22Rv1 (cell line): ENCODE measurements around the gene MCOLN2.
"Not testable (repeated sequence)": the region's sequence is repeated elsewhere in the genome, so short reads cannot be mapped to it uniquely, and the experiment has no call there.

Experiments
- H3K27ac ChIP-seq: fragments of 450-650 bp; 2 replicates; pipeline ENCODE4 v1.5.1; 2017
- ZFX ChIP-seq: fragments of 450-650 bp; IDR thresholded peaks from 2 replicates; pipeline ENCODE4 v1.6.1; 2017; ENCODE audit warnings: antibody characterized with exemption, borderline replicate concordance
- TF ChIP-seq, protein P1 (sequence below): fragments of 450-650 bp; IDR thresholded peaks from 2 replicates; pipeline ENCODE4 v1.5.1; 2017; ENCODE audit warnings: mild to moderate bottlenecking

MCOLN2 gene

DNA sequence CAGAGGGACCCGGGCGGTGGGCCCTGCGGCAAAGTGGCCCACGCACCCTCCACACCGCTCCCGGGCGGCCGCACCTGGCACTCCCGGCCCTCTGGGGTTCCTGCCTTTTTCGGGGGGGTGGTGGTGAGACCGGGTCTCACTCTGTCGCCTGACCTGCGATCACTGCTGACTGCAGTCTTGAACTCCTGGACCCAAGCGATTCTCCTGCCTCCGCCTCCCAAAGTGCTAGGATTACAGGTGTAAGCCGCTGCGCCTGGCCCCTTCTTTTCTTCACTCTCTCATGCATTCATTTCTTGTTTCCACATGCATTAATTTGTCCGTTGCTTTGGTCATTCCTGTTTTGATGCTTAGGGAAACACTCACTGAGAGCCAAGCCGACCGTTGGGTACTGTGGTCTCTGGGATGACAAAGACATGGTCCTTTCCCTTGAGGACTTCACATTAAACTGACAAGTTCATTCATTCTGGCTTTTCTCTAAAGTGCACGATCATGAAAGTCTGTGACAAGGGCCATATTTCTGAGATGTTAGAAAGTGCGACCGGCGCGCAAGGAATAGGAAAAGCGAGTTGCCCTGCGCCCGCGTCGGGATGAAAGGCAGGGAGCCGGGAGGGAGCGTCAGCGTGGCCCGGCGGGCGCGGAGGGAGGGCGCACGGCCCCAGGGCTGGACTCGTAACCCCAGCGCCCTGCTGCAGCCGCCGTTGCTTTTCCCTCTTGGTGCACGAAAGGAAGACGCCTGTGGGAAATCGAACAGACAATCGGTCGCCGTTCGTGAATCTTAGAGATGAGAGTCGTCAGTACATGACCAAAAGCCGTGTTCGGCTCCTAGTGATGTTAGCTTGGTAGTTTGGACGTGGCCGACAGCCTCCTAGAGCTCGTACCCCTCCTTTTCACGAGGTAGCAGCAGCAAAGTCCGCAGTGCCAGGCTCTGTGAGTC lies 1.0 kb upstream of the MCOLN2 start:
- no peak overlapping the region for H3K27ac ChIP-seq
- no peak for TF ChIP-seq ZFX
- TF ChIP-seq, protein P1, sequence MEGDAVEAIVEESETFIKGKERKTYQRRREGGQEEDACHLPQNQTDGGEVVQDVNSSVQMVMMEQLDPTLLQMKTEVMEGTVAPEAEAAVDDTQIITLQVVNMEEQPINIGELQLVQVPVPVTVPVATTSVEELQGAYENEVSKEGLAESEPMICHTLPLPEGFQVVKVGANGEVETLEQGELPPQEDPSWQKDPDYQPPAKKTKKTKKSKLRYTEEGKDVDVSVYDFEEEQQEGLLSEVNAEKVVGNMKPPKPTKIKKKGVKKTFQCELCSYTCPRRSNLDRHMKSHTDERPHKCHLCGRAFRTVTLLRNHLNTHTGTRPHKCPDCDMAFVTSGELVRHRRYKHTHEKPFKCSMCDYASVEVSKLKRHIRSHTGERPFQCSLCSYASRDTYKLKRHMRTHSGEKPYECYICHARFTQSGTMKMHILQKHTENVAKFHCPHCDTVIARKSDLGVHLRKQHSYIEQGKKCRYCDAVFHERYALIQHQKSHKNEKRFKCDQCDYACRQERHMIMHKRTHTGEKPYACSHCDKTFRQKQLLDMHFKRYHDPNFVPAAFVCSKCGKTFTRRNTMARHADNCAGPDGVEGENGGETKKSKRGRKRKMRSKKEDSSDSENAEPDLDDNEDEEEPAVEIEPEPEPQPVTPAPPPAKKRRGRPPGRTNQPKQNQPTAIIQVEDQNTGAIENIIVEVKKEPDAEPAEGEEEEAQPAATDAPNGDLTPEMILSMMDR: 0 out of 2 replicates have a peak, but pooled peaks have one; percentile 1

DNA sequence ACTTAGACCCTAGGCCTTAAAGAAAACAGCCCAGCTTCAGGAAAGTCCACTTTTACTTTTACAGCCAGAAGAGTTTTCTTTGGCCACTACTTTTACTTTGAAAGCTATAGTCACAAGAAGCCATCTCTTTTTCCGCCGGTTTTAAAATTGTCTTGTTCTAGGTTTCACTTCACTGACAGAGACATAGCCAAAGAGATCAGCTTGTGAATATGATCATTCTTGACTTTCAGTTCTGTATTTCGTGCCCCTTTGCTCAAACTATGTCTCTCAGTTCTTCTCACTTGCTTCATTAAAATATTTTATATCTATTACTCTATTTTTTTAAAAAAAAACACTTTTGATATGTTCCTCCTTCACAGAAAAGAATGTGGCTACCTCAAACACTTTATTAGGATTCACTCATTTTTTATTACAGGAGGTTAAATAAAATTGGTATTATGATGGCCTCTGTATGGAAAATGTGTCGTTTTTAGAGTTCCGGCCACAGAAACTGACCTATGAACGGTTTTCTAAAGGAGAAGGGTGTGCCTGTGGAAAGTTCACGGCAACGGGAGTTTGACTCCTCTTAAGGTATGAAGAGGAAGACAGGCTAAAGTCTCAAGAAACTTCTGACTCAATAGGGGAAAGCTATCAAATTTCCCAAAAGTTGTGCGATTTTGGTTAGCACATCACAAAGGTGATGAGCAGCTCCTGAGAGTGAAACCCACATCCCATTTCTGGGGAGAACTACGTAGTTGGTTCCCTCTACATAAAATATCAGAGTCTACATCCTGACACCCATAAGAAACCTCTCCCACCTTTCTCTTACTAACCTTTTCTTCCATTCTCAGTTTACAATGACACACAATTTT lies 1.2 kb downstream of the MCOLN2 start:
- TF ChIP-seq, protein P1: no peak
- no peak for TF ChIP-seq ZFX
- H3K27ac ChIP-seq: no peak overlapping the region

DNA sequence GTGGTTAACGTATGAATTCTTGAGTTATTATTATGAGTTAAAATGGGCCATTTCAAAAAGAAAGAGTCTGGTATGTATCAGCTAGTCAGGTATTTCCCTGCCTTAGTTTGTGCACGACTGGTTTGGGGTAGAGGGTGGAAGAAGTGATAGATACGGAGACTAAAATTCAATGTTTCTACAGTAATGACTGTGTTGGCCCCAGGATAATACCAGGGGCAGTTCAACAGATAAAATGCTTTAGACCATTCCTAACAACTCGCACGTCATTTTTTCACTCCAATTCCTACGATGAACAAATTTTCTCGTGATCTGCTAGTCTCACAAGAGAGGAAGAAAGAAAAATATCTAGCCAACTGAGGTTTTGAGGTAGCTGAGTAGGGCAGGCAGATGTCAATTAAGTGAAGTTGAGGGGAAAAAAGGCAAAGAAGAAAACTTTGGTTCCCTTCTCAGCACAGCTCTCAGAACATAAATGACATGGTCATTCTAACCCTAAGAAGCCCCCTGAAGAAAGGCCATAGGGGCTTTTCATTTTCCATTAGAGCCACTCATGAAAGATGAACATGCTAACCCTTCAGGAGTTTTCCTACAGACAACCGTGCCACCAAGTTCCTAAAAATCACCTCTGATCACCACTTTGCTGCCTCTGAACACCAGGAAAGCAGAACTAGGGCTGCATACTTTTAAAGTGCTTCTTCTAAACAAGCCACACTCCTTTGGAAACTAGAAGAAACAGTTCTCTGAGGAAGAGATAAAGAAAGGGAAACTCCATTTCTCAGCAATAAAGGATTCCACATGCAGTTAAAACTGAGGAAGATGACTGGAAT lies 5.6 kb downstream of the MCOLN2 start:
- no peak for TF ChIP-seq ZFX
- TF ChIP-seq, protein P1: no peak
- no peak overlapping the region for H3K27ac ChIP-seq

DNA sequence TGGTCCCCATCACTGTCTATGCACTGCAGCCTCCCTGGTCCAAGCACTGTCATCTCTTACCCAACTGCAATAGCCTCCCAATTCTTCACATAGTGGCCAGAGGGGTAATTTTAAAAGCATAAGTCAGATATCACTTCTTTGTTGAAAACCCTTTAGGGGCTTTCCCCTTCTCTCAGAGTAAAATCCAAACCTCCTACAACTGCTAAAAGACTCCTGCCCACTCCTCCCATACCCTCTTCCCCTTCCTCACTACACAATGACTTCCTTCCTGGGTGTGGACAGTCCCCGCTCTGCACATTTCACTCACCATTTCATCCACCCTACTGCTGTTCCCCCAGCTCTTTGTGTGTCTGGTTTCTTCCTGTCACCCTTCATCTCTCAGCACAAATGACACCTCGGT lies 8.3 kb downstream of the MCOLN2 start:
- H3K27ac ChIP-seq: no peak overlapping the region
- TF ChIP-seq, protein P1: no peak
- TF ChIP-seq ZFX: no peak

DNA sequence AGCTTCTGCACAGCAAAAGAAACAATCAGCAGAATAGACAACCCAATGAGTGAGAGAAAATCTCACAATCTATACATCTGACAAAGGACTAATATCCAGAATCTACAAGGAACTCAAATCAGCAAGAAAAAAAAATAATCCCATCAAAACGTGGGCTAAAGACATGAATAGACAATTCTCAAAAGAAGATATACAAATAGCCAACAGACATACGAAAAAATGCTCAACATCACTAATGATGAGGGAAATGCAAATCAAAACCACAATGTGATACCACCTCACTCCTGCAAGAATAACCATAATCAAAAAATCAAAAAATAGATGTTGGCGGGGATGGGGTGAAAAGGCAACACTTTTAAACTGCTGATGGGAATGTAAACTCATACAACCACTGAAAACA lies 10.4 kb downstream of the MCOLN2 start:
- H3K27ac ChIP-seq: not testable (repeated sequence)

DNA sequence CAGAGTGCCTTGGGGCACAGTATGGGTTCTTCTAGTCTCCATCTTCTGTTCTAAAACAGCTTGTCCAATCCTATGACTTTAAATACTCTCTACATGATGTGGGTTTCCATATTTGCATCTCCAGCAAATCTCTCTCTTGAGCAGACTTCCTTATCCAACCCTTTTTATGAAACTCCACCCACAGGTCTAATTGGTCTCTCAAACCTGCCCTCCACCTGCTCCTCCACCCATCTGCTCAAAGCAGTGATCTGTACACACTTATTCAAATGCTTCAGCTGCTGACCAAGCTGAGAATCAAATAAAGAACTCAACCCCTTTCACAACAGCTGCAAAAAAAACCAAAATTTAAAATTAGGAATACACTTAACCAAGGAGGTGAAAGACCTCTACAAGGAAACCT lies 11.5 kb downstream of the MCOLN2 start:
- TF ChIP-seq, protein P1: no peak
- no peak for TF ChIP-seq ZFX

DNA sequence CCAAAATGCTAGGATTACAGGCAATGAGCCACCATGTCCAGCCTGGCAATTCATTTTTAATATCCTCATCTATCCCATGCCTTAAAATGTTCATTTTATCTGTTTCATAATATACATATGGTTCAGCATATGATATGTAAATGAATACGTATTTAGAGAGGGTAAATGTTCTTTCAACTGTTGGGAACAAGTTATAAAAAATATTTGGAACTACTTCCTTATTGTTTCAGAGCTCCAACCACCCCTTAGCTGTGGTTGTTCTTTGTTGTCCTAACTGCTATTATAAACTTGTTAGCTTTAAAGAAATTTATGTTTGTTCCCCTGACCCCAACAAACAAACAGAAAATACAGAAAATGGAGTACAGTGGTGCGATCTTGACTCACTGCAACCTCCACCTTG lies 14.5 kb downstream of the MCOLN2 start:
- TF ChIP-seq ZFX: no peak
- TF ChIP-seq, protein P1: no peak
- H3K27ac ChIP-seq: no peak overlapping the region

More for the DNA sequence above, 11.5 kb downstream of the MCOLN2 start:
- H3K27ac ChIP-seq: no peak overlapping the region
